ENCODE measurements around the gene ROBO3. TPM values are rescaled to one million over a fixed set of nuclear protein-coding genes. Genes with fewer than 3 reads are reported as not detected.

The ROBO3 gene
- total and polyA plus RNA-seq, 10 of the 15 experiments (the other 5 are each of a cell fraction or from before 2014, with no cell fraction given): 0.10 to 0.63 (median 0.31) TPM; not detected in 2

DNA sequence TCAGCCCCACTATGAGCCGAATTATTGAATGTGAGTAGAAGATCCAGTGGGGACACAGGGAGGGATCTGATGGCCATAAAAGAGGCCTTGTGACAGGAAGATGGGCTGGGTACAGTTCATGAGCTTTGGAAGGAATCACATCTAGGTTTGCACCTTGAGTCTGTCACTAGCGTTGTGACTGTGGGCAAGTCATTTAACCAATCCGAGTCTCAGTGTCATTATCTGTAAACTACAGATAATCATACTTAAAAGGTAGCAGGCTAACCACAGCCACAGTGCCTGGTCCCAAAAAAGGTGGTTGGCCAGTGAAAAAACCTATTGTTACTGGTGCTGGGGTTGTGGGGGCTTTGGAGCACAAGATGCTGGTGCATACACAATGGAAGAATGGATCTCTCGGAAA, 57.6 kb downstream of the ROBO3 start:
- Histone ChIP-seq H4K20me1 (ENCODE audit: control insufficient read depth, insufficient read depth) (no peaks in the 10 kb centered on the region), H3K79me2 (ENCODE audit: control insufficient read depth, insufficient read depth, low read length) (no peaks in the 10 kb centered on the region), H3K4me2 (ENCODE audit: control insufficient read depth, insufficient read depth) (no peak overlapping the region), H3K9ac (ENCODE audit: control insufficient read depth, insufficient read depth, low read length) (no peak overlapping the region), H3K4me1 (ENCODE audit: control insufficient read depth, insufficient read depth, low read length) (no peaks in the 10 kb centered on the region), H3K27ac (ENCODE audit: control insufficient read depth, insufficient read depth) (no peak overlapping the region), H3K27me3 (replicated peaks in 1 of 2; ENCODE audit: control insufficient read depth in 2 of 2, insufficient read depth in 2 of 2, low read length in 1 of 2) (peaks cover 0 to 2% of the 10 kb centered on the region in 2 experiments; a peak in 1 of 4 replicates), H3K4me3 (no peak overlapping the region), H3K9me3 (replicated peaks; ENCODE audit: control insufficient read depth, insufficient read depth, low read length) (no peaks in the 10 kb centered on the region), H3K36me3 (ENCODE audit: control insufficient read depth in 2 of 2, insufficient read depth in 2 of 2, low read length in 1 of 2) (no peaks in the 10 kb centered on the region), H2AFZ (ENCODE audit: control insufficient read depth, low read depth, low read length) (no peak overlapping the region)
- RAD21 ChIA-PET (ENCODE audit: unreplicated experiment): no interaction called here
- DNase-seq (ENCODE audit: low read depth, low spot score) (no peak), ATAC-seq (no peak), FAIRE-seq (no peak)
- POLR2A ChIA-PET: no interaction called here
- intact Hi-C loops (cut with micrococcal nuclease; ENCODE audit: unreplicated experiment): no loop called here
- SMC1A ChIA-PET (ENCODE audit: uncharacterized antibody, unreplicated experiment): interaction anchor here (1.2 kb wide), 1 partner anchor 31 kb away, joined by 3 read pairs; the partner anchor contains the start of gene CCDC15
- in situ Hi-C loops (cut with MboI): no loop called here
- no TSS peak for BruUV-seq (replicated peaks)
- 58% methylated on average over 4 of the region's 4 CpGs for WGBS (ENCODE audit: insufficient coverage, insufficient replicate concordance, low lambda C conversion rate, missing lambda C conversion rate)
- no peak for TF ChIP-seq ESRRA (IDR thresholded peaks at IDR 0.05; ENCODE audit: low read length)
- no peak for TF ChIP-seq RFX5 (IDR thresholded peaks at IDR 0.05; ENCODE audit: low read depth, low read length)
- TF ChIP-seq CHD2 (IDR thresholded peaks at IDR 0.05; ENCODE audit: borderline replicate concordance, low read depth, low read length): no peak
- no peak for TF ChIP-seq FOS (IDR thresholded peaks at IDR 0.05; ENCODE audit: borderline replicate concordance, extremely low read depth, insufficient read length)
- no peak for TF ChIP-seq MTA2 (IDR thresholded peaks at IDR 0.05; ENCODE audit: low read depth)
- TF ChIP-seq KDM1A (IDR thresholded peaks at IDR 0.05; ENCODE audit: borderline replicate concordance): no peak
- TF ChIP-seq, protein P1, sequence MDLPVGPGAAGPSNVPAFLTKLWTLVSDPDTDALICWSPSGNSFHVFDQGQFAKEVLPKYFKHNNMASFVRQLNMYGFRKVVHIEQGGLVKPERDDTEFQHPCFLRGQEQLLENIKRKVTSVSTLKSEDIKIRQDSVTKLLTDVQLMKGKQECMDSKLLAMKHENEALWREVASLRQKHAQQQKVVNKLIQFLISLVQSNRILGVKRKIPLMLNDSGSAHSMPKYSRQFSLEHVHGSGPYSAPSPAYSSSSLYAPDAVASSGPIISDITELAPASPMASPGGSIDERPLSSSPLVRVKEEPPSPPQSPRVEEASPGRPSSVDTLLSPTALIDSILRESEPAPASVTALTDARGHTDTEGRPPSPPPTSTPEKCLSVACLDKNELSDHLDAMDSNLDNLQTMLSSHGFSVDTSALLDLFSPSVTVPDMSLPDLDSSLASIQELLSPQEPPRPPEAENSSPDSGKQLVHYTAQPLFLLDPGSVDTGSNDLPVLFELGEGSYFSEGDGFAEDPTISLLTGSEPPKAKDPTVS (IDR thresholded peaks at IDR 0.05; ENCODE audit: low read depth, low read length): no peak
- no peak for TF ChIP-seq MXI1 (IDR thresholded peaks at IDR 0.05; ENCODE audit: low read depth, low read length)
- TF ChIP-seq SIX5 (IDR thresholded peaks at IDR 0.05; ENCODE audit: low read depth, low read length, severe bottlenecking): no peak
- CTCF ChIA-PET: no interaction called here
